ENCODE data around the gene CDC73. TPM values are rescaled to one million over a fixed set of nuclear protein-coding genes. Genes with fewer than 3 reads are reported as not detected.

The CDC73 gene
- total and polyA plus RNA-seq, 2 experiments from 2014 or later: 25.6 to 45.8 TPM

DNA sequence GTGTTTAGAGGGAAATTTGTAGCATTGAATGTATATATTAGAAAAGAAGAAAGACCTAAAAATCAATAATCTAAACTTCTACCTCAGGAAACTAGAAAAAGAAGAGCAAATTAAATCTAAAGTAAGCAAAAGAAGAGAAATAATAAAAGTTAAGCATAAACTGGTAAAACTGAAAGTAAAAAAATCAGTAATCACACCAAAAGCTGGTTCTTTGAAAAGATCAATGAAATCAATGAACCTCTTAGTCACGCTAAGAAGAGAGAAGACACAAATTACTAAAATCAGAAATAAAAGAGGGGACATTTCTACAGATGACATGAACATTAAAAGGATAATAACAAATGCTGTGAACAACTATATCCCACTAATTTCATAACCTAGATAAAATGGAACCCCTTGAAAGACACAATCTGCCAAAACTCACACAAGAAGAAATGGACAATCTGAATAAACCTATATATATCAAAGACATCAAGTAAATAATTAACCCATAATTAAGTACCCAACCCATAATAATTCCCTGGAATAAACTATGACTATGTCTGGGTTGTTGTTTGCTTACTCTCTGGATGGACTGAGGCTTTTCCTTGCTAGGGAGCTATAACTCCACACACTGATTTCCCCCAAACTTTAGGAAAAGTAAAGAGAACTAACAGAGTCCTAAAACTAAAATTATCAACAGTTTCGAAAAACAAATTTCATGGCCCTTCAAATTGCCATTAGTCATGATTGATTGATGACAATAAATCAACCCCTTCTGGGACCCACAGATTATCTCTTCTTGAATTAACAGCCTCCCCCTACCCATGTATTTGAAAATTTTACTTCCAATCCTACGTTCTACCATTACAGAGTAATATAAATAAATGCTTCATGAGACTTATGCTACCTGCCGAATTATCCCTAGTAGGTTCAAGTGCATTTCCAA is 2.8 kb upstream of the CDC73 start:
- H3K27me3 ChIP-seq: peaks cover 2% of the 10 kb centered on the region
- no peaks in the 10 kb centered on the region for H3K36me3 ChIP-seq
- H3K27ac ChIP-seq: no peak overlapping the region
- TF ChIP-seq CTCF (IDR thresholded peaks at IDR 0.05; ENCODE audit: low read depth, low read length): no peak
- H3K4me3 ChIP-seq: no peak overlapping the region
- H3K9me3 ChIP-seq (ENCODE audit: low read depth): no peaks in the 10 kb centered on the region
- DNase-seq (ENCODE audit: low read depth in 1 of 2, low spot score in 1 of 2): no peak
- H3K4me1 ChIP-seq (ENCODE audit: low read depth): peaks cover 16% of the 10 kb centered on the region

GRCh38 chr1:193120604-193121166 is 1.1 kb upstream of the CDC73 start:
- H3K36me3 ChIP-seq: no peaks in the 10 kb centered on the region
- H3K27me3 ChIP-seq: peaks cover 2% of the 10 kb centered on the region
- TF ChIP-seq CTCF (IDR thresholded peaks at IDR 0.05; ENCODE audit: low read depth, low read length): no peak
- no peak overlapping the region for H3K4me3 ChIP-seq
- H3K9me3 ChIP-seq (ENCODE audit: low read depth): no peaks in the 10 kb centered on the region
- peaks cover 16% of the 10 kb centered on the region for H3K4me1 ChIP-seq (ENCODE audit: low read depth)
- H3K27ac ChIP-seq: no peak overlapping the region
- DNase-seq (ENCODE audit: low read depth in 1 of 2, low spot score in 1 of 2): no peak

DNA sequence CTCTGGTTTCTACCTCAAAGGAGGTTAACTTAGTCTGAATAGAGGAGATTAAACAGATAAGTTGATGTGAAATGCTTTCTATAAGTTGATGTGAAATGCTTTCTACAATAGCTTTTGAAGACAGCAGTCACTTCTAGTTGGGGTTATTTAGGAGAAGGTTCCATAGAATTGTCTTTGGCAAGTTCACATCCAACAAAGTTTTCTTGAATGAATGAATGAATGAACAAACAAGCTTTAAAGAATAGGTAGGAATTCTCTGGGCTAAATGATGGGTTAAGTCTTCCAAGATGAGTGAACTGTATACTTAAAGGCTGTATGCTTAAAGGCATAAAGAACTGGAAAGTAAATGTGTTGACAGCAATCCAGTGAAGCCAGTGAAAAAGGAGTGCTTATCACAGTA is 1.9 kb downstream of the CDC73 start:
- Histone ChIP-seq H3K27ac (no peak overlapping the region), H3K4me1 (ENCODE audit: low read depth) (peaks cover 9% of the 10 kb centered on the region), H3K9me3 (ENCODE audit: low read depth) (no peaks in the 10 kb centered on the region), H3K27me3 (peaks cover 2% of the 10 kb centered on the region), H3K4me3 (peak overlapping the region; percentile 63), H3K36me3 (peaks cover 3% of the 10 kb centered on the region)
- TF ChIP-seq CTCF (IDR thresholded peaks at IDR 0.05; ENCODE audit: low read depth, low read length): no peak
- DNase-seq (ENCODE audit: low read depth in 1 of 2, low spot score in 1 of 2): no peak

GRCh38 chr1:193125369-193125768 is 3.5 kb downstream of the CDC73 start:
- H3K27me3 ChIP-seq: peaks cover under 1% of the 10 kb centered on the region
- H3K4me3 ChIP-seq: no peak overlapping the region
- no peak for TF ChIP-seq CTCF (IDR thresholded peaks at IDR 0.05; ENCODE audit: low read depth, low read length)
- H3K27ac ChIP-seq: no peak overlapping the region
- H3K36me3 ChIP-seq: peaks cover 12% of the 10 kb centered on the region
- DNase-seq (ENCODE audit: low read depth in 1 of 2, low spot score in 1 of 2): no peak
- peaks cover 9% of the 10 kb centered on the region for H3K4me1 ChIP-seq (ENCODE audit: low read depth)
- no peaks in the 10 kb centered on the region for H3K9me3 ChIP-seq (ENCODE audit: low read depth)

DNA sequence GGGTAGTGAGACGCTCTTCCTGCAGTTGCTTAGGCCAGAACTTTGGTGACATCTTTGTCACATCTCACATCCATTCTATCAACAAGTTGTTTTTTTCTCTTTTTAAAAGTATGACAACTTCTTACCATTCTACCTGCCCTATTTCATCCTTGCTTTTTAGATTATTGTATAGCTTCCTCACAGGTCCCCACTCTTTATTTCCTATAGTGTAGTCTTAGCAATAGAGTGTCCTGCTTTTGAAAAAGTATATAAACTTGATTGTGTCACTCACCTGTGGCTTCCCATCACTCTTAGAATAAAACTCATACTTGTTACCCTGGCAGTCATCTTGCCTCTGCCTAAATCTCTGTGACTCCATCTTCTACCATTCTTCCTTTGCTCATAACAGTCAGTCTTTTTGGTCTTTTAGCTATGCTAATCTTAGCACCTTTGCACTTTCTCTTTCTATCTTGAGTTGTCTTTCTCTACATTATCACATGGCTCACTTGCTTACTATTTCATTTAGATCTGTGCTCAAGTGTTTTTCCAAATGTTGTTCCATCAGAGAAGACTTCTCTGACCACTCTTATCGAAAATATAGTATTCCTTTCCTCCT is 9.5 kb downstream of the CDC73 start:
- TF ChIP-seq CTCF (IDR thresholded peaks at IDR 0.05; ENCODE audit: low read depth, low read length): no peak
- no peak for DNase-seq (ENCODE audit: low read depth in 1 of 2, low spot score in 1 of 2)
- Histone ChIP-seq H3K4me1 (ENCODE audit: low read depth) (peaks cover 6% of the 10 kb centered on the region), H3K9me3 (ENCODE audit: low read depth) (no peaks in the 10 kb centered on the region), H3K4me3 (no peak overlapping the region), H3K36me3 (peaks cover 40% of the 10 kb centered on the region), H3K27ac (no peak overlapping the region), H3K27me3 (no peaks in the 10 kb centered on the region)

Measured in cardiac muscle cell (in vitro differentiated cells and primary cell).